ENCODE results near the gene IRX5.

Gene IRX5

GRCh38 chr16:54903047-54903446, 27.6 kb upstream of the IRX5 start:
- TF ChIP-seq, protein P1, sequence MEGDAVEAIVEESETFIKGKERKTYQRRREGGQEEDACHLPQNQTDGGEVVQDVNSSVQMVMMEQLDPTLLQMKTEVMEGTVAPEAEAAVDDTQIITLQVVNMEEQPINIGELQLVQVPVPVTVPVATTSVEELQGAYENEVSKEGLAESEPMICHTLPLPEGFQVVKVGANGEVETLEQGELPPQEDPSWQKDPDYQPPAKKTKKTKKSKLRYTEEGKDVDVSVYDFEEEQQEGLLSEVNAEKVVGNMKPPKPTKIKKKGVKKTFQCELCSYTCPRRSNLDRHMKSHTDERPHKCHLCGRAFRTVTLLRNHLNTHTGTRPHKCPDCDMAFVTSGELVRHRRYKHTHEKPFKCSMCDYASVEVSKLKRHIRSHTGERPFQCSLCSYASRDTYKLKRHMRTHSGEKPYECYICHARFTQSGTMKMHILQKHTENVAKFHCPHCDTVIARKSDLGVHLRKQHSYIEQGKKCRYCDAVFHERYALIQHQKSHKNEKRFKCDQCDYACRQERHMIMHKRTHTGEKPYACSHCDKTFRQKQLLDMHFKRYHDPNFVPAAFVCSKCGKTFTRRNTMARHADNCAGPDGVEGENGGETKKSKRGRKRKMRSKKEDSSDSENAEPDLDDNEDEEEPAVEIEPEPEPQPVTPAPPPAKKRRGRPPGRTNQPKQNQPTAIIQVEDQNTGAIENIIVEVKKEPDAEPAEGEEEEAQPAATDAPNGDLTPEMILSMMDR (IDR thresholded peaks at IDR 0.05; ENCODE audit: low read length), result no peak
- TF ChIP-seq EZH2 (IDR thresholded peaks at IDR 0.05; ENCODE audit: borderline replicate concordance, low read length), result no peak
- H4K20me1 ChIP-seq (ENCODE audit: insufficient read depth, low read length), result no peaks in the 10 kb centered on the region
- H2AFZ ChIP-seq (ENCODE audit: low read length), result no peak overlapping the region
- no peak overlapping the region for H3K4me3 ChIP-seq (ENCODE audit: low read depth, low read length, poor library complexity, severe bottlenecking)
- H3K9me3 ChIP-seq (ENCODE audit: low read length), result no peaks in the 10 kb centered on the region
- H3F3A ChIP-seq (ENCODE audit: insufficient read depth, low read length), result no peaks in the 10 kb centered on the region
- no peaks in the 10 kb centered on the region for H3K36me3 ChIP-seq (ENCODE audit: insufficient read depth, low read length)
- H3K27me3 ChIP-seq (ENCODE audit: insufficient read depth, low read length), result no peaks in the 10 kb centered on the region
- no peak overlapping the region for H3K4me2 ChIP-seq (ENCODE audit: low read length)
- H3K27ac ChIP-seq (ENCODE audit: low read depth, low read length, poor library complexity, severe bottlenecking), result no peak overlapping the region
- no peaks in the 10 kb centered on the region for H3K79me2 ChIP-seq (ENCODE audit: insufficient read depth, low read length)
- H3K4me1 ChIP-seq (ENCODE audit: insufficient read depth, low read length, severe bottlenecking), result no peaks in the 10 kb centered on the region
- H3K9ac ChIP-seq (ENCODE audit: low read length), result no peak overlapping the region
- no peaks in the 10 kb centered on the region for H3K9me2 ChIP-seq (ENCODE audit: low read depth, low read length)

GRCh38 chr16:54911079-54911478, 19.6 kb upstream of the IRX5 start:
- TF ChIP-seq EZH2 (IDR thresholded peaks at IDR 0.05; ENCODE audit: borderline replicate concordance, low read length), result no peak
- TF ChIP-seq, protein P1 (IDR thresholded peaks at IDR 0.05; ENCODE audit: low read length), result no peak
- Histone ChIP-seq H4K20me1 (ENCODE audit: insufficient read depth, low read length) (no peaks in the 10 kb centered on the region), H3K36me3 (ENCODE audit: insufficient read depth, low read length) (no peaks in the 10 kb centered on the region), H3K4me2 (ENCODE audit: low read length) (no peak overlapping the region), H3F3A (ENCODE audit: insufficient read depth, low read length) (no peaks in the 10 kb centered on the region), H3K4me1 (ENCODE audit: insufficient read depth, low read length, severe bottlenecking) (no peaks in the 10 kb centered on the region), H3K9me2 (ENCODE audit: low read depth, low read length) (no peaks in the 10 kb centered on the region), H3K27ac (ENCODE audit: low read depth, low read length, poor library complexity, severe bottlenecking) (no peak overlapping the region), H3K9me3 (ENCODE audit: low read length) (no peaks in the 10 kb centered on the region), H3K9ac (ENCODE audit: low read length) (no peak overlapping the region), H3K79me2 (ENCODE audit: insufficient read depth, low read length) (no peaks in the 10 kb centered on the region), H3K27me3 (ENCODE audit: insufficient read depth, low read length) (no peaks in the 10 kb centered on the region), H2AFZ (ENCODE audit: low read length) (no peak overlapping the region), H3K4me3 (ENCODE audit: low read depth, low read length, poor library complexity, severe bottlenecking) (no peak overlapping the region)

DNA sequence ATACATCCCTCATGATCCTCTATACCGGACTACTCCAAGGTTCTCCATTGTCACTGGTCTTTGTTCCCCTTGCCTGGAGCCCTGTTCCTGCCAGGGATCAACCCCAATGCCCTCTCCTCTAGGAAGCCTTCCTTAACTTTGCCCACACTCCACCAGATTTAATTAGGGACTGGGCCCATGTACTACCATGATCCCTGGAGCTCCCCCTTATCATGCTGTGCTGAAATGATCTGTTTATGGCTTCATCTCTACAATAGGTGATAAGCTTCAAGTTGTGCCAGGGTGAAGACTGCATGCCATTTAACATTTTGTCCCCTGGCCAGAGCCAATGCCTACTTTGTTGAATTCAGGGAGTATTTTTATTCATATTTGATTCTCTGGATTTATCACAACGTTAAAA, 17.9 kb upstream of the IRX5 start:
- no peak overlapping the region for H3K27ac ChIP-seq (ENCODE audit: low read depth, low read length, poor library complexity, severe bottlenecking)
- no peaks in the 10 kb centered on the region for H3K27me3 ChIP-seq (ENCODE audit: insufficient read depth, low read length)
- no peaks in the 10 kb centered on the region for H3F3A ChIP-seq (ENCODE audit: insufficient read depth, low read length)
- H3K9me2 ChIP-seq (ENCODE audit: low read depth, low read length), result no peaks in the 10 kb centered on the region
- no peak overlapping the region for H3K4me3 ChIP-seq (ENCODE audit: low read depth, low read length, poor library complexity, severe bottlenecking)
- TF ChIP-seq EZH2 (IDR thresholded peaks at IDR 0.05; ENCODE audit: borderline replicate concordance, low read length), result no peak
- TF ChIP-seq, protein P1 (IDR thresholded peaks at IDR 0.05; ENCODE audit: low read length), result no peak
- H3K4me2 ChIP-seq (ENCODE audit: low read length), result no peak overlapping the region
- H3K4me1 ChIP-seq (ENCODE audit: insufficient read depth, low read length, severe bottlenecking), result no peaks in the 10 kb centered on the region
- no peaks in the 10 kb centered on the region for H3K9me3 ChIP-seq (ENCODE audit: low read length)
- H3K79me2 ChIP-seq (ENCODE audit: insufficient read depth, low read length), result no peaks in the 10 kb centered on the region
- H3K36me3 ChIP-seq (ENCODE audit: insufficient read depth, low read length), result no peaks in the 10 kb centered on the region
- H4K20me1 ChIP-seq (ENCODE audit: insufficient read depth, low read length), result no peaks in the 10 kb centered on the region
- H2AFZ ChIP-seq (ENCODE audit: low read length), result no peak overlapping the region
- H3K9ac ChIP-seq (ENCODE audit: low read length), result no peak overlapping the region

All from OCI-LY1 (cell line).